UCSD-AML1 (cell line): ENCODE results near the gene ENTPD2.

Source experiments
- DNase-seq: peaks from one replicate; lab custom pipeline; 2025; ENCODE audit not compliant: unreplicated experiment; lab: John Stamatoyannopoulos, UW

Gene ENTPD2

DNA sequence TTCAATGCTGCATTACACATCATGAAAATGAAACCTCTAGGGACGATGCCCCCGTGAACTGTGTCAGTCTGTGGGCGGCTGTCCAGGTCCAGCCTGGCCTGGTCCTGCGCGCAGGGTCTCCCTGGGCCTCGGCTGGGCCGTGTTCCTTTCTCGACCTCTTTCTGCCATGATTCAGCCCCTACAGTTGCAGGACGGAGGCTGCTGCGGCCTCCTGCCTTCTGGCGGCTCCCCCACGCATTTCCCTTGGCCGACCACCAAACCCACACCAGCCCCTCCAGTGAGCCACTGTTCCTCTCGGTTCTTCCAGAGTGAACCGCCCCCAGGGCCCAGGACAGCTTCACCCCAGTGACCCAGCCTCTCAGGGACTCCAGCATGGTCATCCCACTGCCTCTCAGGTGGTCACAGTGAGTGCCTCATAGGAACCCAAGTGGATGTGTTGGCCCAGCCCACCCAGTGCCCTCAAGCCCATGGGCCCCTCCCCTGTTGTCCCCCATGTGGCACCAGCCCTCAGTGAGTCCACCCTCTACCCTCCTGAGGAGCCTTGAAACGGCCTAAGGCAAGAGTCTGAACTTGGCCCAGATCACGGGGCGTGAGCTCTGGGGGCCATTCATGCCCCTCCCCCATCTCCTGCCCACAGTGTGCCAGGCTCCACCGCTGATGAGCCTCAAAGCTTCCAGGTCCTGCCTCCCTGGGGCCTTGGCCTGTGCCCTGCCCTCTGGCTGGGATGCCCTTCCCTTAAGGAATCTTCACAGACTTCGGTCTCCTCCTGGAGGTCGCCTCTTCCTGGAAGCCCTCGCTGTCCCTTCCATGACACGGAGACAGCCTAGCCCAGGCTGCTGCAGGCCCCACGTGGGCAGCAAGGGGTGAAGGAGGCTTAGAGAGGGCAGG lies 47.5 kb downstream of the ENTPD2 start:
- DNase-seq: no peak

- peak; percentile 22 for DNase-seq
Measured at GRCh38 chr9:137004285-137004684, 49.6 kb downstream of the ENTPD2 start.

DNA sequence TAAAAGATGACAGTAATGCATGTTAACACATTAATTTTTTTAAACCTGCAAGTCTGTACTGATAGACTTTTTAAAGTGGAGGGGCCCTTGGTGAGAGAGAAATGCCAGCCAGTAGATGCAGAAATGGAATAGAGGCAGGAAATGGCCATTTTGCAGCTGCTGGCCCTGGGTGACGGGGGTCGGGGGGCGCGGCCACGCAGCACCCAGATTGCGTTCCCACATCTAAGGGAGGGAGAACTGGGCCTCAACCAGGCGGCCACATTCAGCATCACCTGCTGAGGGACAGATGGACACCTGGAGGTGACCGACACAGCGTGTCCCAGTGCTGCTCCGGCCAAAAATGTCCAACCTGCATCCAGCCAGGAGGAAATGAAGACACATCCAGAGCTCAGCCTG lies 51.2 kb downstream of the ENTPD2 start:
- no peak for DNase-seq

DNA sequence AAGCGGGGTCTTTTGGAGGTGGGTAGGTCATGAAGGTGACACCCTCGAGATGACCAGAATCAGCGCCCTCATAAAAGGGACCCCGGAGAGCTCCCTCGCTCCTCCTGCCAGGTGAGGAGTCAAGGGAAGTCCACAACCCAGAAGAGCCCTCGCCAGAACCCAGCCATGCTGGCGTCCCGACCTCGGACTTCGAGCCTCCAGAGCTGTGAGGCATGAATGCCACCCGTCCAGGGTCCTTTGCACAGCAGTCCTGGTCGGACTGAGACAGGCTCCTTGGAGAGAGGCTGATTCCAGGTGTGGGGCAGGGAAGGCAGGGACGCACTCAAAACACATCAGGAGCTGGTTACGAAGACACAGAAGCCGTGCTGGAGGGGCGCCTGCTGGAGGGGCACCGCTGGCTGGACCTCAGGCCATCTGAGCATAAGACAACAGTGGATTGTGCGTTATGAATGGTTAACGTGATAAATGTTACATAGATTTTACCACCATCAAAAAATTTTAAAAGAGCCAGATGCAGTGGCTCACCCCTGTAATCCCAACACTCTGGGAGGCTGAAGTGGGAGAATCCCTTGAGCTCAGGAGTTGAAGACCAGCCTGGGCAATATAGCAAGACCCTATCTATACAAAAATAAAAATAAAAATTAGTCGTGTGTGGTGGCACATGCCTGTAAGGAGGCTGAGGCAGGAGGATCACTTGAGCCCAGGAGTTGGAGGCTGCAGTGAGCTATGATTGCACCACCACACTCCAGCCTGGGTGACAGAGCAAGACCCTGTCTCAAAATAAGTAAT lies 51.8 kb downstream of the ENTPD2 start:
- no peak for DNase-seq

DNA sequence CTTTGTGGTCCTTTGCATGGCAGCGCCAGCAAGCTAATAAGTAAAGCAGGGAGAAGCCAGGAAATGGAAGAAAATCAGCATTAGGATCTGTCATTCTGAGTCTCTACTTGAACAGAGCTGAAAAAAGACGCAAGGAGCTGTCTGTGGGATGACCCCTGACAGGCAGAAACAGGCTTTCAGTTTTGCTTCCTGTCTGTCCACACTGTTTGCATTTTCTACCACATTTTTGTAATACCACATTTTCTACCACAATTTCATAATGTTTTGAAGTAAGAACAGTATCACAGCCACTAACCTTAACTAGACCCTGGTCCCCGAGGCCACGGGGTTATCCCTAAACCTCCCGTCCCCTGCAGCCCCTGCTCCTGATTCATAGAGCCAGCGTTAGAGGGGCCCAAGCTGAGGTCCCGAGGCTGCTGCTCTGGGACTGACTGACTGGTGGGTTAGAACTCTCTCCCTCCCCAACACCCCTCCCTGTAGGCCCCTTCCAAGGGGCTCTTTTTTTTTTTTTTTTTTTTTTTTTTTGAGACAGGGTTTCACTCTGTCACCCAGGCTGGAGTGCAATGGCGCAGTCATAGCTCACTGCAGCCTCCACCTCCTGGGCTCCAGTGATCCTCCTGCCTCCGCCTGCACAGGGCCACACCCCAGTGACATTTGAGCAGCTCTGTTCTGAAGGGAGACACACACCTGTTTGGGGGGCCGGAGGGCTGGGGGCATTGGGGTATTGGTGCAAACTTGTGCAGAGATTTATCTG lies 53.5 kb downstream of the ENTPD2 start:
- DNase-seq: no peak
